ENCODE results near the gene ESF1.
A peak's percentile ranks its signal among the peaks of the same experiment; 100 is the strongest.
"Not testable (repeated sequence)": the region's sequence is repeated elsewhere in the genome, so short reads cannot be mapped to it uniquely, and the experiment has no call there.

The ESF1 gene

DNA sequence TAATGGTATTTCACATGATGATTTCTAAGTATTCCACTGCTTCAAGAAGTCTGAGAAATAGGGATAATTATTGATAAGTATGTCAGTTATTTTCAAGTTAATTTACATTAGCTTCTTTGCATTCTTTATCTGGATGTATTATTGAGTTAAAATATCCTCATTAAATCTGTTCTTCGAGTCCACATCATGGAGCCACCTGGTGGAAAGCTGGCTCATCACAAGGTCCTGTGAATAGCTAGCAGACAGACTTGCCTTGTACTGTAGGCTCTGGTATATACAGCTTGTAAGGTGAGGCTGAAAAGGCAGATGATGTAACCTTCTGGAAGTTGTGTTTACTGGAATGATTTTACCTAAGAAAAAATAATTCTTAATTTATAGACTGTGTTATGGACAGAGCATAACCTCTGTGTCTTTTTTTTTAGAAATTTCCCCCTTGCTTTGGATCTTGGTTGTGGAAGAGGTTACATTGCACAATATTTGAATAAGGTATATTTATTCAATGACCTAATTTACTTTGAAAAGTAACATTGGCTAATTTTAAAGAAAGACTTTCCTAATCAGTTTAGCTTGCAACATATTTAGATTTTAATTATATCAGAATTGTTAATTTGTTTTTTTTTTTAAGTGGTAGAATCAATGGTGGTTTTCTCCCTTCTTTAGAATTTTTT, 3.6 kb upstream of the ESF1 start:
- DNase-seq (ENCODE audit: low spot score), result peak; percentile 67

DNA sequence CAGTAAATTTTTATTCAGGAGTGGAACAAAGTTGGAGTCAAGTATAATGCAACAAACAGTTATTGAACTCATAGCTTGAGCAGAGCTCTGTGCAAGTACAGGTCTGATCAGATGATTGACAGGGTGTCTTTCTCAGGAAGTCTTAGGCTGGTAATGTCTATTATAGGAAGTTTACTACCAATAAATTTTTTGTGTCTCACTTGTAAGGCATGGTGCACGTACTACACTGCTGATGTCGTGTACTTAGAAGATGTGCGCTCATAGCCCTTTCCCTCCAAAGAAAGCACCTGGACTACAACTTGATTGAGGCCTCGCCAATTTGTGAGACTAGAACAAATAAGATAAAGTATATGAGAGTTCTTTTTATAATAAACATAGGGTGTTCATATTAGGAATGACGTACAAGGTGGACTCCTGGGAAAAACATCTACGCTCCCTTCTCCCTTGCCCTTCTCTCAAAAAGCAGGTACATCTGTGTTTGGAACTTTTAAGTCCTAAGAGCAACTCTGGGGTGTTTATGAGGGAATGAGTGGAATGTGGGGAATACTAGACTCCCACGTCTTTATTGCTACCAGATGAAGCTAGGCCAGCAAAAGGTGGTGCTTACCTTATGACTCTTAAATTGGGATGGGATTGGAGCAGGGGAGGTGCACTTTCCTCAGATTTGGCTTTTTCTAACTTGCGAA, 1.6 kb upstream of the ESF1 start:
- DNase-seq (ENCODE audit: low spot score), result no peak

DNA sequence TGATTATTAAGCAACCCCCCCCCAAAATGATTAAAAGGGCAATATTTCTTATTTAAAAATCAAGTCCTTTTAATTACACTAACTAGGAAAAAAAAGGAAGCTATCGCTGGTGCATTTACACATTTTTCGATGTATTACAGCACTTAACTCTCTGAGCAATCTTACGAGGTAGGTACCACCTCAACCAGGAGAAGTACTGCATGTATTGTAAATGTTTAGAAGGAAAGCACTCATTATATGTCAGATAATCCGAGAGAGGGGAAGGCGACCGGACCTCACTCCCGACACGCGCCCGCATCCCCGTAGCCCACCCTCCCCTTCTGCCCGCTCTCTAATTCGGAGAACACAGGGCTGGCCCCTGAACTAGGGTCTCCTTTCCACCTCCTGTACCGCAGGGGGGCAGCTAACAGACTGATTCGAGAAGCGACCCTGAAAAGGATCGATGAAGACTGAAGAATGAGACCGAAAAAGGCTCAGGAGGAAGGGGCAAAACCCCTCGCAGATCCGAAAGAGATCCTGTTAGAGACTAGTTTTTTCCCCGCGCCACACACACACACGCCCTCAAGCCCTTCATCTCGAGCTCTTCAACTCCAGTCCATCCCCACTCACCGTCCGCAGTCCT, 337 bp downstream of the ESF1 start:
- DNase-seq (ENCODE audit: low spot score), result peak; percentile 13

DNA sequence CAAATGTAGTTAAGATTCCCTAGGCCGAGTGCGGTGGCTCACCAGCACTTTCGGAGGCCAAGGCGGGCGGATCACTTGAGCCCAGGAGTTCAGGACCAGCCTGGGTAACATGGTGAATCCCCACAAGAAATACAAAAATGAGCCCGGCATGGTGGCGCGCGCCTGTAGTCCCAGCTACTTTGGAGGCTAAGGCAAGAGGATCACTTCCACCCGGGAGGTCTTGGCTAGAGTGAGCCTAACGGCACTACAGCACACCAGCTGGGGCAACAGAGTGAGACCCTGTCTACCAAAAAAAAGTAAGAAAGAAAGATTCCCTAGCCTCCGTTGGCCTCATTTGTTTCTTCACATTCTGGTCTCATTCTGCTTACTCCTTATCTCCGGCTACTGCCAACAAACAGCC, 1.2 kb downstream of the ESF1 start:
- DNase-seq (ENCODE audit: low spot score), result no peak

DNA sequence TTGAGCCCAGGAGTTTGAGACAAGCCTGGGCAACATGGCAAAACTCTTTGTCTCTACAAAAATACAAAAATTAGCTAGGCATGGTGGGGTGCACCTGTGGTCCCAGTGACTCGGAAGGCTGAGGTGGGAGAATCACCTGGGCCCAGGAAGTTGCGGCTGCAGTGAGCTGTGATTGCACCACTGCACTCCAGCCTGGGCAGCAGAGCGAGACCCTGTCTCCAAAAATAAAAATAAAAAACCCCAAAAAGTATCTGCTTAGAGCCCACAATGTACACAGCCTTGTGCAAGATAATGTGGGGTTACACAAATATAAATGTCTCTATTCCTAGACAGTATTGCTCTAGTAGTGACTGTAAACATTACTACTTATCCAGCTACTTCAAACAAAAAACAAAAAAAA, 5.9 kb downstream of the ESF1 start:
- no peak for DNase-seq (ENCODE audit: low spot score)

DNA sequence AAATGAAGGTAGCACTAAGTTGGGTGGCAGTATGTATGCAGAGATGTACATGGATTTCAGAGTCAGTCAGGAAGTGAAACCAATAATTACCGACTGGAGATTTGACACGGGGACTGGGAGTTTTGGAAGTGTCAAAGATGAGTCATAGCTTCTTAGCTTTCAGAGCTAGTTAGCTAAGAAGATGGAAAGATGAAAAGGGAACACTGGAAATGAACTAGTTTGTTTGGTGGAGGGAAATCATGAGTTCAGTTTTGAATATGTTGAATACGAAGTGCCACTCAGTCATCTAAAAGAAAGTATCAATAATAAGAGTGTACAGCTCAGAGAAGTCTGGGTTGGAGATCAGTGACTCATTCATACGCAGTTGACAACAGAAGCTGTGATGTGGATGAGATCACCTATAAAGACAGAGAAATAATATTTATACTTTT, 7.5 kb downstream of the ESF1 start:
- no peak for DNase-seq (ENCODE audit: low spot score)

DNA sequence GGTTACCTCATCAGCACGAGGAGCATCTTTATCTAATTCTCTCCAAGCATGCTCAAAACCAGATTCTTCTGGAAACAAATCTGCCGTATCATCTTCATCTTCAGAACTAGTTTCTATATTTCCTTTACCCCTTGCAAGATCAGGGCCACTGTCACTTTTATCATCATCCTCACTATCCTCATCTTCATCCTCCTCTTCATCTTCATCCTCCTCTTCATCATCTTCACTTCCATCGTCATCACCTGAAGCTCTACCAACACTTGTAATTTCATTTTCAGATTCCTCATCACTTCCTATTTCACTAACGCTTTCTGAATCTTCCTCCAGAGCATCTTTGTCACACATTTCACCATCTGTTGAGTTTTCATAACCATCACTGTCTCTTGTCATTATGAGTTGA, 8.9 kb downstream of the ESF1 start:
- no peak for DNase-seq (ENCODE audit: low spot score)

DNA sequence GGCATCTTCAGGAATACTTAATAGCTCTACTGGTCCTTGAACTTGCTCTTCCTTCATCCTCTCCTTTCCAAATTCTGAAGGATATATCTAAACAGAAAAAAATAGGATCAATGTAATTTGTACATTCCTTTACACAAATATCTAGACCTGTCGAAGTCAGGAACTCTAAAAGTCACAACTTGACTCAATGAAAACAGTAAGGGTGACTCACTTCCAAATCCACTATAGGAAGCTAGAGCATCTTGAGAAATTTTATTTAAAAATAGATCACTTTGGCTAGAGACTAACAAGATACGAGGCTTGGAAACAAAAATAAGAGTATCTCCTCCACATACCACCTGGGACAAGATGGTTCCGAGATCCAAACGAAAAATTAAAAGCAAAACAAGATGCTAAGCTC, 12.2 kb downstream of the ESF1 start:
- DNase-seq (ENCODE audit: low spot score), result no peak

DNA sequence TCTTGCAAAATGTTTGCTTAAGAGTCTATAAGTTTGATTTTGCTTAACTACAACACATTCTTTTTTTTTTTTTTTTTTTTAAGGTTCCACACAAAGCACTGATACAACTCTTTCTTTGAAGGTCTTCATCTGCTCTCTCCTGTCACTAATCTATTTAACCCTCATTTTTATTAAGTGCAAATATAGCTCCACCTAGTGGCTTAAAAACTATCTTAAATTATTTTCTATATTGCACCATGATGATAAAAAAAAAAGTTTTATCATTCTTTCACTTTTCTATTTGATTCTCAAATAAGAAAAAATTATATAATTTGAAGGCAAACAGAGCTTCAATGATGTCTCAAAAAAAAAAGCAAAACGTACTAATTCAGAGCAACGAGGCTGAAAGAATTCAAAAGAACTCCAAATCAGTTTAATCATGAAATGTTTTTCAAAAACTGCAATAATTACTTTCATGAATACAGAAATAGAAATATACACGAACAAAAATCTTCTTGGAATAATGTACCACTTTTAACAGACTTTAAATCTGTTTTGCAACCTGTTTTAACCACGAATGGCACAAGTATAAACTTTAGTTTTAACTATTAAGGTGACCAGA, 12.8 kb downstream of the ESF1 start:
- peak; percentile 39 for DNase-seq (ENCODE audit: low spot score)

DNA sequence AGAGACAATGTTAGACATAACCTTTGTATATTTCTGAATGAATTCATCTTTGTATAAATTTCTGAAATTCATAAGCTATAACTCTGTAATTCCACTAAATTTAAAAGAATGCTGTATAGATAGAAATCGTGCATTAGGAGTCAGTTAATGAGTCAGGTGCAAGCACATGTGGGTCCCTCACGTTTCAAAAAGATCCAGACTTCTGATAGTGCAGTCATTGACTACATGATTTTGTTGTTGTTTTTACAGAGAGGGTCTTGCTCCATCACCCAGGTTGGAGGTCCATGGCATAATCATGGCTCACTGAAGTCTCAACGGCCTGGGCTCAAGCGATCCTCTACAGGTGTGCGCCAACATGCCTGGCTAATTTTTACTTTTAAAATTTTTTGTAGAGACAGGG, 14.6 kb downstream of the ESF1 start:
- no peak for DNase-seq (ENCODE audit: low spot score)

DNA sequence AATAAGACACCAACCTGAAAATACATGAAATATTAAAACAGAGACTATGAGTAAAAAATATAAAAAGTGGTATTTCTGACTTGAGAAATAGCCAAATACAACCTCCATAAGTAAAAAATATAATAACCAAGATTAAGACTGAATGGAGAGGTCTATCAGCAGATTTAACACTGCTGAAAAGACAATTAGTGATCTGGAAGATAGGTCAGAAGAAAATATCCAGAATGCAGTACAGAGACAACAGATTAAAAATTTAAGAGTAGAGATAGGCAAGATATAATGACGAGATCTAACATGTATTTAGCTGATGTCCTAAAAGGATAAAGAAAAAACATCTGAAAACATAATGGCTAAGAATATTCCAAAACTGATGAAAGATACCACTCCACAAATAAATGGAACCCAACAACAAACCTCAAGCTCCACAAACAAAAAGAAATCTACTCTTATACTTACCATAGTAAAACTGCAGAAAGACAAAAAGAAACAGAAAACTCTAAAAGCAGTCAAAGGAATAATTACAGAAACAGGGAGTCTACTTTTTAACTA, 18.8 kb downstream of the ESF1 start:
- no peak for DNase-seq (ENCODE audit: low spot score)

DNA sequence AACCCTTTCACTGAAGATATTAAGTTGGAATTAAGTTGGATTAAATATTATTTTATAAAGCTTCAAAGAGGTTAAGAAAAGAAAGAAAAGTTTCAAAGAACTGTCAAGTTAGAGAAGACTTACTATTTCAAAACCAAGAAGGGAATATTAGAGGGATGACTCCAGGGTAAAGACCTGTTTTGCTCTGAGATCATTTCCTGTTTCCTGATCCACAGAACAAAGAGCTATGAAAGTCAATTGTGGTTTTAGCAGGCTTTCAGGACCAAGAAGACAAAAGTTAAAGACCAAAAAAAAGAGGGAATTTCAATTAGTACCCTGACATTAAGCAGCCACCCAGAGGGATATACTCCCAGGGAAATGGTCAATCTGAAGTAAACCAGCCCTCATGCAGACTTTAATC, 19.4 kb downstream of the ESF1 start:
- DNase-seq (ENCODE audit: low spot score), result no peak

DNA sequence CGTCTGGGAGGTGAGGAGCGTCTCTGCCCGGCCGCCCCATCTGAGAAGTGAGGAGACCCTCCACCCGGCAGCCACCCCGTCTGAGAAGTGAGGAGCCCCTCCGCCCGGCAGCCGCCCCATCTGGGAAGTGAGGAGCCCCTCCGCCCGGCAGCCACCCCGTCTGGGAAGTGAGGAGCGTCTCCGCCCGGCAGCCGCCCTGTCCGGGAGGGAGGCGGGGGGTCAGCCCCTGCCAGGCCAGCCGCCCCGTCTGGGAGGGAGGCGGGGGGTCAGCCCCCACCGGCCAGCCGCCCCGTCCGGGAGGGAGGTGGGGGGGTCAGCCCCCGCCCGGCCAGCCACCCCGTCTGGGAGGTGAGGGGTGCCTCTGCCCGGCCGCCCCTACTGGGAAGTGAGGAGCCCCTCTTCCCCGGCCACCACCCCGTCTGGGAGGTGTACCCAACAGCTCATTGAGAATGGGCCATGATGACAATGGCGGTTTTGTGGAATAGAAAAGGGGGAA, 24.2 kb downstream of the ESF1 start:
- DNase-seq (ENCODE audit: low spot score), result not testable (repeated sequence)

DNA sequence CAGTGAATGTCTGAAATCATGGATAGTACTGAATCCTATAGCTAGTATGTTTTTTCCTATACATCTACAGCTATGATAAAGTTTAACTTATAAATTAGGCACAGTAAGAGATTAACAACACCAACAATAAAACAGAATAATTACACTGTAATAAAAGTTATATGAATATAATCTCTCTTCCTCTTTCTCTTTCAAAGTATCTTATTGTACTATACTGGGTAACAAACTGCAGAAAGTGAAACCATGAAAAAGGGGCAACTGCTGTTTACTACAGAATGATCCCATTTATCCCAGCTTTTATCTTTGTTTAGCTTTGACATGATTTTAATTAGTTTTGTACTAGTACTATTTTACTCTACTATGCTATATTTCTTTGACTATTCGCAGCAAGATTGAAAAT, 25.8 kb downstream of the ESF1 start:
- no peak for DNase-seq (ENCODE audit: low spot score)

DNA sequence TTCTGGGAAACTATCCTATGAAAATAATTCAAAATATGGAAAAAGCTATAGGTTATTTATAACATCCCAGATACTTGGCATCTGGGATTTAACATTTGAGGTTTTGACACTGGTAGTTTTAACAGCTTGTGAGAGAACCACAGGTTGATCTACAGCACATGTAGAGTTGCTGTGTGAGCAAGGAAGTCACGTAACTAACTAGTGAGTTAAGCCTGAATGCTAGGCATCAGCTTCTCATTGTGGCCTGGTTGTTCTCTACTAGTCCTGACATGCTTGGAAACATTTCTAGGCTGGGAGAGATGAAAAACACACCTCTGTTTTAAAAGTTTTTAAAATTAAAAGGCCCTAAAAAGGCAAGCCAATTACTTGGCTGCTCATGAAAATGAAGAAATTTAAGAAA, 28.2 kb downstream of the ESF1 start:
- DNase-seq (ENCODE audit: low spot score), result no peak

DNA sequence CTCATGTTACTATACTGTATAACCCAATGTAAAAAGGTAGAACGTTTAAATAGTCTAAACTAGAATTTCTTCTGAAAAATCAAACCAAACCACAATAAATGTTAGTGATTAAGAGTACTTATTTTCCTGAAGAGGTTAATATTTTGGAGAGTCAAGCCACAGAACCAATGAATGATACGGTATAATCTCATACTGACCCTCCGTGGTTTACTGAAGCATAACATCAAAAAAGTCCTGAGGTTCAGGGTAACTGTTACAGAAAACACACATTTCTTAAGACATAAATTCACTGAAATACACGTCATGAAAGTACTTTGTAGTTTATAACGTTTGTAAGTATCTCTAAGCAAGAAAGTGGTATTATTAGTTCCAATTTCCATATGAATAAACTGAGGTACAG, 28.9 kb downstream of the ESF1 start:
- no peak for DNase-seq (ENCODE audit: low spot score)

DNA sequence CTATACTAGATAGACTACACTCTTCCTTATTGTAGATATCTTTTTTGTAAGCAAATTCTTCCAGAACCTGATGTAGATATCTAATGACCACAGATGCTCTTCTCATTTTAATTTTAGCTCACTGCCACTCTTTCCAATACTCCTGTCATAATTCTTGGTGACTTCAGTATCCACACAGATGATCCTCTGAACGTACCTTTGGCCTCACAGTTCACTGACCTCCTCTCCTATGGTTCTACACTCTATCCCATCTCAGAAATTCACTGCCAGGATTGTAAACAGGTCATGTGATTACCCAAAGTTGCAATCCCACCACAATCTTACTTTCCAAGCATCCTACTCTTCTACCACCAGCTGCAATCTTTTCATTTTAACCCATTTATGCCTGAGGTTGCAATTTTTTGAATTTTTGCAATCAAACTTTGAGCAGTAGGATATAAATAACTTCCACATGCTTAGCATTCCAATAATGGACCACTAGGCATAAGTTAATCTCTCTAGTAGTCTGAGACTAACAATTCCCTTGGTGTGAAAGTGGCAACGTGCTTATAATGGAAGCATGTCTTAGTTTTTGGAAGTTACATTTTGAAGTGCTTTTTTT, 31.2 kb downstream of the ESF1 start:
- no peak for DNase-seq (ENCODE audit: low spot score)

DNA sequence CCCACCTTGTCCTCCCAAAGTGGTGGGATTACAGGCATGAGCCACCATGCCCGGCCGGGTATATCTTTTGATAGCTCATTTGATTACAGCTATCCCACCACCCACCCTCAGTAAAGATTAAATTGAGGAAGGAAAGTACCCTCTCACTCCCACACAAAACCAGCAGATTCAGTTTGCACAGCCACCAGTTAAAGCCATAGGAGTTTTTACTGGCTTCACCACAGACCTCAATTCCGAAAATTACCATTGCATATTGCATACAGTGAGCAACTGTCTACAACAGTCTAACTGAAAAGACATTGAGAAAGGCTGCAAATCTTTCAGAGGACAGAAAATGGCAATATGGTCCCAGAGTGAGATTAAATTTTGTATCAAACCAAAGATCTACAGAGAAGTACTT, 34.9 kb downstream of the ESF1 start:
- DNase-seq (ENCODE audit: low spot score), result no peak

DNA sequence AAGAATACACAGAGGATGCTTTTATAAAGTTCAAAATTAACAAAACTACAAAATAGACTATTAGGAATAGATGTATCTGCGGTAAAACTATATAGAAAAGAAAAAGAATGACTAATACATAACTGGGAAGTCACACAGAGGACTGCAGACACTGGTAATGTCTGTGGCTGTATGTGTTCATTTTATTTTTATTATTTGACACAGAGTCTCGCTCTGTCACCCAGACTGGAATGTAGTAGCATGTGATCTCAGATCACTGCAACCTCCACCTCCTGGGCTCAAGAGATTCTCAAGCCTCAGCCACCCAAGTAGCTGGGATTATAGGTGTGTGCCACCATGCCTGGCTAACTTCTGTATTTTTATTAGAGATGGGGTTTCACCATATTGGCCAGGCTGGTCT, 38.9 kb downstream of the ESF1 start:
- DNase-seq (ENCODE audit: low spot score), result no peak

DNA sequence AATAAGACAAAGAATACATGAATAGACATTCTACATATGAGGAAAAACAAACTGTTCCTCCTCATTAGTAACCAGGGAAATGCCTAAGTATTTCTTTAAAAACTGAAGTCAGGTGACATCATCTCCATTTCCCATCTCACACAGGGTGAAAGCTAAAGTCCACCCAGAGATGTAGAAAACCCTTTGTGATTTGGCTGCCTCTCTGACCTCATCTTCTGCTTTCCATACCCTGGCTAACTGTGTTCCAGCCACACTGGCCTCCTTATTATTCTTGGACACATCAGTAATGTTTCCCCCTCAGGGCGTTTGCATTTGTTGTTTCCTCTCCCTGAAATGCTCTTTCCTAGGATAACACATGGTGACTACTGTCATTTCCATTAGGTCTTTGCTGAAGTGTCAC, 40.4 kb downstream of the ESF1 start:
- DNase-seq (ENCODE audit: low spot score), result no peak

DNA sequence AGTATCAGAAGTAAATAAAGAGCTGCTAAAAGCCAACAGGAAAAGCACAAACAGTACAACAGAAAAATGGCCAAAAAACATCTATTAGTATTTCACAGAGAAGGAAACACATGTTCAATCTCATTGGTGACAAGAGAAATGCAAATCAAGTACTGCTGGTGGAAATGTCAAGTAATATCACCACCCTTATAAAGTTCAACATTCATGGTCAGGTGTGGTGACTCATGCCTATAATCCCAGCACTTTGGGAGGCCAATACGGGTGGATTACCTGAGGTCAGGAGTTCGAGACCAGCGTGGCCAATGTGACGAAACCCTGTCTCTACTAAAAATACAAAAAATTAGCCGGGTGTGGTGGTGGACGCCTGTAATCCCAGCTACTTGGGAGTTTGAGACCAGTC, 42.8 kb downstream of the ESF1 start:
- no peak for DNase-seq (ENCODE audit: low spot score)
